Measurements from ENCODE around the gene PGPEP1. TPM values are rescaled to one million over a fixed set of nuclear protein-coding genes. Genes with fewer than 3 reads are reported as not detected.
A peak's percentile ranks its signal among the peaks of the same experiment; 100 is the strongest.

PGPEP1 gene
- total RNA-seq, 2 experiments from 2014 or later, result 20.0 to 20.9 TPM

GRCh38 chr19:18330868-18331267 lies 9.5 kb upstream of the PGPEP1 start:
- ATAC-seq (no peak), DNase-seq (no peak)
- H3K9me3 Mint-ChIP-seq (ENCODE audit: low read depth), result no peaks in the 10 kb centered on the region
- intact Hi-C loops (cut with DNase I, micrococcal nuclease), result no loop called here
- POLR2A ChIA-PET, result interaction anchor here (0.6 kb wide), 3 partner anchors 52 to 75 kb away, joined by 3 read pairs; a partner anchor contains a TSS
- no peak overlapping the region for H3K4me3 Mint-ChIP-seq
- H3K4me1 Mint-ChIP-seq, result peaks cover 9% of the 10 kb centered on the region
- no peak overlapping the region for H3K27ac Mint-ChIP-seq
- H3K36me3 Mint-ChIP-seq (ENCODE audit: low read depth), result no peaks in the 10 kb centered on the region
- CTCF ChIA-PET, result interaction anchor here (0.6 to 7.7 kb wide), 5 partner anchors 31 to 222 kb away, joined by 3 to 208 read pairs (median 5); partner anchors contain the start of gene JUND
- H3K27me3 Mint-ChIP-seq, result no peaks in the 10 kb centered on the region

- Mint-ChIP-seq H3K4me1 (peaks cover 9% of the 10 kb centered on the region), H3K27ac (no peak overlapping the region), H3K4me3 (no peak overlapping the region), H3K27me3 (no peaks in the 10 kb centered on the region), H3K9me3 (ENCODE audit: low read depth) (no peaks in the 10 kb centered on the region), H3K36me3 (ENCODE audit: low read depth) (no peaks in the 10 kb centered on the region)
- ChIA-PET POLR2A (no interaction called here), CTCF (interaction anchor here (1.0 to 1.2 kb wide), 2 partner anchors 11 to 61 kb away, joined by 3 to 4 read pairs; no protein-coding TSS in a partner anchor)
- ATAC-seq (no peak), DNase-seq (no peak)
- intact Hi-C loops (cut with DNase I, micrococcal nuclease), result no loop called here
These were observed 7.4 kb upstream of the PGPEP1 start for GRCh38 chr19:18332917-18333530.

GRCh38 chr19:18333680-18334079 lies 6.7 kb upstream of the PGPEP1 start:
- no peaks in the 10 kb centered on the region for H3K36me3 Mint-ChIP-seq (ENCODE audit: low read depth)
- no peak for ATAC-seq
- no peak overlapping the region for H3K4me3 Mint-ChIP-seq
- intact Hi-C loops (cut with DNase I, micrococcal nuclease), result no loop called here
- no peaks in the 10 kb centered on the region for H3K9me3 Mint-ChIP-seq (ENCODE audit: low read depth)
- no peak for DNase-seq
- POLR2A ChIA-PET, result no interaction called here
- CTCF ChIA-PET, result no interaction called here
- H3K27ac Mint-ChIP-seq, result no peak overlapping the region
- H3K4me1 Mint-ChIP-seq, result peaks cover 4% of the 10 kb centered on the region
- H3K27me3 Mint-ChIP-seq, result no peaks in the 10 kb centered on the region

- no peaks in the 10 kb centered on the region for H3K9me3 Mint-ChIP-seq (ENCODE audit: low read depth)
- H3K36me3 Mint-ChIP-seq (ENCODE audit: low read depth), result no peaks in the 10 kb centered on the region
- DNase-seq, result no peak
- ATAC-seq, result no peak
- no peak overlapping the region for H3K27ac Mint-ChIP-seq
- ChIA-PET POLR2A (no interaction called here), CTCF (interaction anchor here (0.9 to 4.3 kb wide), 2 partner anchors 8 to 52 kb away, joined by 4 to 47 read pairs; no protein-coding TSS in a partner anchor)
- intact Hi-C loops (cut with DNase I, micrococcal nuclease), result no loop called here
- H3K4me3 Mint-ChIP-seq, result no peak overlapping the region
- H3K27me3 Mint-ChIP-seq, result no peaks in the 10 kb centered on the region
- peaks cover 6% of the 10 kb centered on the region for H3K4me1 Mint-ChIP-seq
These were observed 4.3 kb upstream of the PGPEP1 start for GRCh38 chr19:18336121-18336520.

- Mint-ChIP-seq H3K4me1 (peaks cover 14% of the 10 kb centered on the region), H3K4me3 (no peak overlapping the region), H3K27ac (no peak overlapping the region), H3K9me3 (ENCODE audit: low read depth) (no peaks in the 10 kb centered on the region), H3K27me3 (no peaks in the 10 kb centered on the region), H3K36me3 (ENCODE audit: low read depth) (no peaks in the 10 kb centered on the region)
- ChIA-PET POLR2A (interaction anchor here (1.4 to 3.0 kb wide), 2 partner anchors 10 to 59 kb away, joined by 4 to 16 read pairs; no protein-coding TSS in a partner anchor), CTCF (interaction anchor here (0.7 to 4.3 kb wide), 8 partner anchors 10 to 86 kb away, joined by 3 to 47 read pairs (median 4); no protein-coding TSS in a partner anchor)
- intact Hi-C loops (cut with DNase I, micrococcal nuclease), result no loop called here
- no peak for ATAC-seq
- no peak for DNase-seq
These were observed 1.9 kb upstream of the PGPEP1 start for GRCh38 chr19:18338541-18338940.

GRCh38 chr19:18339723-18340122 lies 675 bp upstream of the PGPEP1 start:
- peaks cover 19% of the 10 kb centered on the region for H3K4me1 Mint-ChIP-seq
- intact Hi-C loops (cut with DNase I, micrococcal nuclease), result loop anchor here in 1 of 2 experiments (1.0 to 5.0 kb wide), 4 partner anchors 11 to 493 kb away; partner anchors contain the start of genes RAB3A and UPF1
- ATAC-seq, result no peak
- no peaks in the 10 kb centered on the region for H3K27me3 Mint-ChIP-seq
- ChIA-PET POLR2A (interaction anchor here (0.7 to 3.0 kb wide), 4 partner anchors 11 to 60 kb away, joined by 4 to 16 read pairs (median 5); no protein-coding TSS in a partner anchor), CTCF (interaction anchor here (0.8 to 4.3 kb wide), 7 partner anchors 12 to 87 kb away, joined by 3 to 47 read pairs (median 3); partner anchors contain the start of gene LSM4)
- peak overlapping the region; percentile 72 for H3K27ac Mint-ChIP-seq
- H3K4me3 Mint-ChIP-seq, result peak overlapping the region; percentile 69
- no peaks in the 10 kb centered on the region for H3K9me3 Mint-ChIP-seq (ENCODE audit: low read depth)
- DNase-seq, result no peak
- no peaks in the 10 kb centered on the region for H3K36me3 Mint-ChIP-seq (ENCODE audit: low read depth)

- ChIA-PET POLR2A (interaction anchor here (1.6 to 3.0 kb wide), 3 partner anchors 20 to 63 kb away, joined by 4 to 16 read pairs (median 8); no protein-coding TSS in a partner anchor), CTCF (interaction anchor here (0.6 to 2.3 kb wide), 4 partner anchors 13 to 122 kb away, joined by 3 to 10 read pairs (median 6); no protein-coding TSS in a partner anchor)
- peak overlapping the region; percentile 93 for H3K27ac Mint-ChIP-seq
- H3K4me1 Mint-ChIP-seq, result peaks cover 19% of the 10 kb centered on the region
- peak overlapping the region; percentile 69 for H3K4me3 Mint-ChIP-seq
- no peaks in the 10 kb centered on the region for H3K36me3 Mint-ChIP-seq (ENCODE audit: low read depth)
- ATAC-seq, result peak; percentile 87
- H3K9me3 Mint-ChIP-seq (ENCODE audit: low read depth), result no peaks in the 10 kb centered on the region
- intact Hi-C loops (cut with DNase I, micrococcal nuclease), result loop anchor here in 1 of 2 experiments (1.0 to 5.0 kb wide), 5 partner anchors 13 to 491 kb away; partner anchors contain the start of genes RAB3A and UPF1
- no peaks in the 10 kb centered on the region for H3K27me3 Mint-ChIP-seq
- peak; percentile 87 for DNase-seq
These were observed 831 bp downstream of the PGPEP1 start for GRCh38 chr19:18340990-18341868.

- Mint-ChIP-seq H3K36me3 (ENCODE audit: low read depth) (peaks cover 2% of the 10 kb centered on the region), H3K9me3 (ENCODE audit: low read depth) (no peaks in the 10 kb centered on the region), H3K4me3 (no peak overlapping the region), H3K4me1 (peaks cover 19% of the 10 kb centered on the region), H3K27ac (peak overlapping the region; percentile 29), H3K27me3 (no peaks in the 10 kb centered on the region)
- CTCF ChIA-PET, result interaction anchor here (1.1 to 2.3 kb wide), 4 partner anchors 14 to 121 kb away, joined by 3 to 10 read pairs (median 6); no protein-coding TSS in a partner anchor
- intact Hi-C loops (cut with DNase I, micrococcal nuclease), result loop anchor here in 1 of 2 experiments (5.0 kb wide), 1 partner anchor 490 kb away; the partner anchor contains the start of gene UPF1
- no peak for ATAC-seq
- POLR2A ChIA-PET, result interaction anchor here (1.6 kb wide), 1 partner anchor 64 kb away, joined by 8 read pairs; no protein-coding TSS in a partner anchor
- DNase-seq, result no peak
These were observed 1.8 kb downstream of the PGPEP1 start for GRCh38 chr19:18342090-18342632.

- Mint-ChIP-seq H3K27ac (no peak overlapping the region), H3K4me1 (peaks cover 17% of the 10 kb centered on the region), H3K36me3 (ENCODE audit: low read depth) (peaks cover 12% of the 10 kb centered on the region), H3K4me3 (no peak overlapping the region), H3K9me3 (ENCODE audit: low read depth) (no peaks in the 10 kb centered on the region), H3K27me3 (no peaks in the 10 kb centered on the region)
- POLR2A ChIA-PET, result no interaction called here
- ATAC-seq (no peak), DNase-seq (no peak)
- CTCF ChIA-PET, result no interaction called here
- intact Hi-C loops (cut with DNase I, micrococcal nuclease), result loop anchor here in 1 of 2 experiments (5.0 kb wide), 1 partner anchor 488 kb away; the partner anchor contains the start of gene UPF1
These were observed 4.2 kb downstream of the PGPEP1 start for GRCh38 chr19:18344582-18344950.

- ATAC-seq, result no peak
- Mint-ChIP-seq H3K9me3 (ENCODE audit: low read depth) (no peaks in the 10 kb centered on the region), H3K27ac (no peak overlapping the region), H3K36me3 (ENCODE audit: low read depth) (peaks cover 14% of the 10 kb centered on the region), H3K4me1 (peaks cover 14% of the 10 kb centered on the region), H3K4me3 (no peak overlapping the region), H3K27me3 (no peaks in the 10 kb centered on the region)
- no peak for DNase-seq
- intact Hi-C loops (cut with DNase I, micrococcal nuclease), result no loop called here
- ChIA-PET CTCF (no interaction called here), POLR2A (no interaction called here)
These were observed 4.9 kb downstream of the PGPEP1 start for GRCh38 chr19:18345296-18345695.

GRCh38 chr19:18346091-18346490 lies 5.7 kb downstream of the PGPEP1 start:
- ChIA-PET POLR2A (no interaction called here), CTCF (interaction anchor here (0.8 kb wide), 1 partner anchor 16 kb away, joined by 3 read pairs; no protein-coding TSS in a partner anchor)
- Mint-ChIP-seq H3K27me3 (no peaks in the 10 kb centered on the region), H3K4me3 (no peak overlapping the region), H3K27ac (no peak overlapping the region), H3K9me3 (ENCODE audit: low read depth) (no peaks in the 10 kb centered on the region), H3K4me1 (peaks cover 12% of the 10 kb centered on the region), H3K36me3 (ENCODE audit: low read depth) (peaks cover 17% of the 10 kb centered on the region)
- DNase-seq, result no peak
- ATAC-seq, result no peak
- intact Hi-C loops (cut with DNase I, micrococcal nuclease), result no loop called here

All from activated CD4-positive, alpha-beta T cell treated with anti-CD3 and anti-CD28 coated beads for 36 hours (primary cell).